Ectodermal cell (in vitro differentiated cells): ENCODE results near the gene PAN3.

Experiments
- H3K27ac ChIP-seq: 2 replicates; pipeline ENCODE4 v1.7.0; 2013; ENCODE audit warnings: mild to moderate bottlenecking, low read depth, low read length; ENCODE audit not compliant: insufficient read depth, poor library complexity, severe bottlenecking
- H3K27me3 ChIP-seq: 2 replicates; pipeline ENCODE4 v1.7.0; 2013; ENCODE audit warnings: mild to moderate bottlenecking, low read length; ENCODE audit not compliant: insufficient read depth, control insufficient read depth, poor library complexity, severe bottlenecking
- H3K36me3 ChIP-seq: one replicate; pipeline ENCODE4 v1.7.0; 2013; ENCODE audit warnings: low read length; ENCODE audit not compliant: control insufficient read depth, insufficient read depth
- H3K4me1 ChIP-seq: one replicate; pipeline ENCODE4 v1.7.0; 2013; ENCODE audit warnings: low read length; ENCODE audit not compliant: control insufficient read depth, insufficient read depth
- H3K4me3 ChIP-seq: 2 replicates; pipeline ENCODE4 v1.7.0; 2013; ENCODE audit warnings: low read depth, low read length, control low read depth; ENCODE audit not compliant: insufficient read depth
- H3K9me3 ChIP-seq: 2 replicates; pipeline ENCODE4 v1.7.0; 2013; ENCODE audit warnings: mild to moderate bottlenecking, low read length, moderate library complexity; ENCODE audit not compliant: control insufficient read depth
- WGBS, 2 experiments: methylation state at CpG; one replicate each; pipeline ENCODE4 v1.1.7; 2013; ENCODE audit warnings: missing lambda C conversion rate in 2 of 2; 5-methylcytosine and 5-hydroxymethylcytosine counted together

PAN3 gene

DNA sequence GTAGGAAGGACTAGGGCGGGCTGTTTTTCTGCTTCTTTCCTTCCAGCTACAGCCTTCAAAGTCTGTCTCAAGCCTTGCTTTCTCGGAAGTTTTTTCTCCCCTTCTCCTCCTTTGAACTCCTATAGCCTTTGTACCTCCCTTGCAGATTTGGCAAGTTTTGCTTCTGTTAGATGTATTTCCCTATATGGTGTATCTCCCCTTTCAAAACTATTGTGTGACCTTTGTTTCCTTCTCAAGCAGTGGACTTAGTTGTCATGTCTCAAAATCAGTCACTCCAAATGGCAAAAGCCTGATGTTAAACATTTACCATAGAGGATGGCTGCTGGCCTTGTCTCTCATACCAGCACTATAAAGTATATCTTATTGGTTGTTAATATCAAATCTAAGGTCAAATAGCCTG is 203.9 kb downstream of the PAN3 start:
- no peaks in the 10 kb centered on the region for H3K36me3 ChIP-seq
- H3K27ac ChIP-seq: no peak overlapping the region
- 78 to 91% methylated on average over 2 of the region's 2 CpGs for WGBS, 2 experiments
- H3K4me3 ChIP-seq: no peak overlapping the region
- no peaks in the 10 kb centered on the region for H3K4me1 ChIP-seq
- H3K27me3 ChIP-seq: no peaks in the 10 kb centered on the region
- no peaks in the 10 kb centered on the region for H3K9me3 ChIP-seq

- no peak overlapping the region for H3K4me3 ChIP-seq
- H3K27ac ChIP-seq: no peak overlapping the region
- WGBS, 2 experiments: 87 to 91% methylated on average over 3 of the region's 3 CpGs
- no peaks in the 10 kb centered on the region for H3K36me3 ChIP-seq
- no peaks in the 10 kb centered on the region for H3K9me3 ChIP-seq
- no peaks in the 10 kb centered on the region for H3K4me1 ChIP-seq
- H3K27me3 ChIP-seq: no peaks in the 10 kb centered on the region
These were observed 205.8 kb downstream of the PAN3 start for GRCh38 chr13:28344163-28344562.
